Measurements from ENCODE around the gene KIAA1143.

Gene KIAA1143

GRCh38 chr3:44721231-44722102 is 40.0 kb downstream of the KIAA1143 start:
- Mint-ChIP-seq H3K27ac (no peak overlapping the region), H3K4me1 (no peaks in the 10 kb centered on the region), H3K27me3 (no peaks in the 10 kb centered on the region), H3K4me3 (no peak overlapping the region), H3K36me3 (peaks cover 73% of the 10 kb centered on the region), H3K9me3 (peaks cover 42% of the 10 kb centered on the region)
- no peak for ATAC-seq

GRCh38 chr3:44712455-44713075 is 48.9 kb downstream of the KIAA1143 start, which contains the start of gene ZNF502:
Gene ZNF502 (plus strand): TSS chr3:44712660. CDS start chr3:44720262, 7,602 bp downstream.
- Mint-ChIP-seq H3K27me3 (peaks cover 25% of the 10 kb centered on the region), H3K9me3 (peaks cover 23% of the 10 kb centered on the region), H3K27ac (peak within 1 kb of the TSS; percentile 91), H3K4me3 (peak within 1 kb of the TSS; percentile 96), H3K36me3 (peaks cover 46% of the 10 kb centered on the region), H3K4me1 (peaks cover 13% of the 10 kb centered on the region)
- ATAC-seq, result peak; percentile 88
